KBM-7 (cell line): ENCODE results near the gene TCERG1L.

ENCODE experiments used
- DNase-seq: peaks from one replicate; pipeline ENCODE4 v3.0.0-alpha.2; 2015
- in situ Hi-C: fragments of 300-500 bp; cut with MboI; formaldehyde crosslinking; loops from 2 replicates; pipeline ENCODE4 v1.14.3; 2020; ENCODE audit warnings: low sequenced_read_pairs, low pct_unique_long_range_greater_than_20kb, mixed read lengths

TCERG1L gene

GRCh38 chr10:131073469-131074035 lies 238.0 kb downstream of the TCERG1L start:
- in situ Hi-C loops: no loop called here
- DNase-seq: no peak

- no peak for DNase-seq
- in situ Hi-C loops: no loop called here
Observed at GRCh38 chr10:131072651-131073468, 238.7 kb downstream of the TCERG1L start.

- in situ Hi-C loops: no loop called here
- DNase-seq: no peak
Observed at GRCh38 chr10:131071721-131072120, 239.8 kb downstream of the TCERG1L start.

- in situ Hi-C loops: no loop called here
- no peak for DNase-seq
Observed at GRCh38 chr10:131070856-131071255, 240.7 kb downstream of the TCERG1L start.

- DNase-seq: no peak
- in situ Hi-C loops: no loop called here
Observed at GRCh38 chr10:131068760-131069159, 242.8 kb downstream of the TCERG1L start.

- DNase-seq: no peak
- in situ Hi-C loops: no loop called here
Observed at GRCh38 chr10:131068311-131068710, 243.2 kb downstream of the TCERG1L start.

- in situ Hi-C loops: no loop called here
- DNase-seq: no peak
Observed at GRCh38 chr10:131067690-131068089, 243.8 kb downstream of the TCERG1L start.

GRCh38 chr10:131065673-131066305 lies 245.7 kb downstream of the TCERG1L start:
- DNase-seq: no peak
- in situ Hi-C loops: no loop called here

GRCh38 chr10:131063311-131063710 lies 248.2 kb downstream of the TCERG1L start:
- in situ Hi-C loops: no loop called here
- DNase-seq: no peak

- in situ Hi-C loops: no loop called here
- DNase-seq: no peak
Observed at GRCh38 chr10:131062621-131063260, 248.8 kb downstream of the TCERG1L start.

GRCh38 chr10:131061216-131061615 lies 250.3 kb downstream of the TCERG1L start:
- in situ Hi-C loops: no loop called here
- DNase-seq: no peak

- in situ Hi-C loops: no loop called here
Observed at GRCh38 chr10:131059881-131060280, 251.6 kb downstream of the TCERG1L start.

GRCh38 chr10:131058799-131059198 lies 252.7 kb downstream of the TCERG1L start:
- in situ Hi-C loops: no loop called here
- DNase-seq: no peak

More at GRCh38 chr10:131059881-131060280, 251.6 kb downstream of the TCERG1L start:
- DNase-seq: no peak

GRCh38 chr10:131056781-131057180 lies 254.7 kb downstream of the TCERG1L start:
- in situ Hi-C loops: no loop called here
- no peak for DNase-seq

- no peak for DNase-seq
- in situ Hi-C loops: no loop called here
Observed at GRCh38 chr10:131056091-131056579, 255.4 kb downstream of the TCERG1L start.

GRCh38 chr10:131055437-131055836 lies 256.1 kb downstream of the TCERG1L start:
- no peak for DNase-seq
- in situ Hi-C loops: no loop called here

- DNase-seq: no peak
- in situ Hi-C loops: no loop called here
Observed at GRCh38 chr10:131053192-131053591, 258.3 kb downstream of the TCERG1L start.

GRCh38 chr10:131050162-131050766 lies 261.3 kb downstream of the TCERG1L start:
- no peak for DNase-seq
- in situ Hi-C loops: no loop called here

GRCh38 chr10:131049016-131049415 lies 262.5 kb downstream of the TCERG1L start:
- no peak for DNase-seq

More at GRCh38 chr10:131049016-131049415, 262.5 kb downstream of the TCERG1L start:
- in situ Hi-C loops: no loop called here
